Endometrial microvascular endothelial cells (primary cell): ENCODE measurements around the gene EVA1C. TPM values are rescaled to one million over a fixed set of nuclear protein-coding genes. Genes with fewer than 3 reads are reported as not detected.
"Not testable (repeated sequence)": the region's sequence is repeated elsewhere in the genome, so short reads cannot be mapped to it uniquely, and the experiment has no call there.

Experiments used
- in situ Hi-C: cut with HindIII; loops from 2 replicates; pipeline ENCODE4 v1.10.0; 2017; ENCODE audit warnings: low sequenced_read_pairs, low pct_unique_long_range_greater_than_20kb; ENCODE audit errors: inconsistent ontology term
- total RNA-seq: library from RNA; depleted of rRNA; stranded (reverse); fragments of >200 nt; gene quantifications from one replicate; pipeline ENCODE4 v1.2.3, GENCODE V29; 2015; ENCODE audit errors: inconsistent ontology term

The EVA1C gene, protein sequence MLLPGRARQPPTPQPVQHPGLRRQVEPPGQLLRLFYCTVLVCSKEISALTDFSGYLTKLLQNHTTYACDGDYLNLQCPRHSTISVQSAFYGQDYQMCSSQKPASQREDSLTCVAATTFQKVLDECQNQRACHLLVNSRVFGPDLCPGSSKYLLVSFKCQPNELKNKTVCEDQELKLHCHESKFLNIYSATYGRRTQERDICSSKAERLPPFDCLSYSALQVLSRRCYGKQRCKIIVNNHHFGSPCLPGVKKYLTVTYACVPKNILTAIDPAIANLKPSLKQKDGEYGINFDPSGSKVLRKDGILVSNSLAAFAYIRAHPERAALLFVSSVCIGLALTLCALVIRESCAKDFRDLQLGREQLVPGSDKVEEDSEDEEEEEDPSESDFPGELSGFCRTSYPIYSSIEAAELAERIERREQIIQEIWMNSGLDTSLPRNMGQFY
- 30.9 TPM for total RNA-seq

GRCh38 chr21:32412162-32413014, at the start of gene EVA1C:
TSS of gene EVA1C (plus strand) at chr21:32412706. CDS start at chr21:32412854, 148 bp downstream.
- in situ Hi-C loops: no loop called here

DNA sequence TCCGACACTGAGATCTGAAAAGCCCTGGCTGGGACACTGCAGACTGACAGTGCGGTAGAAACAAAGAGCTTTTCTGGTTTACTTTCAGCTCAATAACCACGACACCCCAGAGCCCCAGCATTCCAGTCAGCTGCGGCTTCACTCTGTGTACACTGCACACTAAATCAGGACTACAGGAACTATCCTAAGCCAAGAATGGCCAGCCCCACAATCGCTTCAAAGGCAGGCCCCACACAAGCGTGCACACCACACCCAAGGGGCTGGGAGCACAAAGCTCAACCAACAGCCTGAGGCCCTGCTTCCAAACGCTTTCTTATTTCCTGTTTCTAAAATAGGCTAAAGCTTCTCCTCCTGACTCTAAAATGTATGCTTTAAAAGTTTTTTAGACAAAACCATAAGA, 48.1 kb upstream of the EVA1C start:
- in situ Hi-C loops: no loop called here

GRCh38 chr21:32364796-32365195, 47.7 kb upstream of the EVA1C start:
- in situ Hi-C loops: no loop called here

- in situ Hi-C loops: no loop called here
Observed at GRCh38 chr21:32366191-32366590, 46.3 kb upstream of the EVA1C start.

DNA sequence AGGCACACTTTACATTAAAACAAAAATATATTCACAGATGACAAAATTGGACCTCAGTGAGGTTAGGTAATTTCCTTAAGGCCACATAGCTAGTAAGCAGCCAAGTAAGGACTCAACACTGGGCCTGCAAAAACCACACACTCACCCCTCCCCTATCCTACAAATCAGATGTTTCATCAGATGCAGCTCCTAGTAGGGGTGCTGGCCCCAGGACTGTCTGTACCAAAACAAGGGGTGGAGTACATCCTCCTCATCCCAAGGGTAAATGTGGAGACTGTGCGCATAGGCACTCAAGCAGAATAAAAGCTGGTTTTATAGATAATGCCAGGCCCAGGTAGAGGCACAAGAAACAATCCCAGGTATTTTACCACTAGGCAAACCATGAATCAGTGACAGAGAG, 45.3 kb upstream of the EVA1C start:
- in situ Hi-C loops: no loop called here

GRCh38 chr21:32368386-32368785, 44.1 kb upstream of the EVA1C start:
- in situ Hi-C loops: no loop called here

GRCh38 chr21:32368961-32369360, 43.5 kb upstream of the EVA1C start:
- in situ Hi-C loops: not testable (repeated sequence)

DNA sequence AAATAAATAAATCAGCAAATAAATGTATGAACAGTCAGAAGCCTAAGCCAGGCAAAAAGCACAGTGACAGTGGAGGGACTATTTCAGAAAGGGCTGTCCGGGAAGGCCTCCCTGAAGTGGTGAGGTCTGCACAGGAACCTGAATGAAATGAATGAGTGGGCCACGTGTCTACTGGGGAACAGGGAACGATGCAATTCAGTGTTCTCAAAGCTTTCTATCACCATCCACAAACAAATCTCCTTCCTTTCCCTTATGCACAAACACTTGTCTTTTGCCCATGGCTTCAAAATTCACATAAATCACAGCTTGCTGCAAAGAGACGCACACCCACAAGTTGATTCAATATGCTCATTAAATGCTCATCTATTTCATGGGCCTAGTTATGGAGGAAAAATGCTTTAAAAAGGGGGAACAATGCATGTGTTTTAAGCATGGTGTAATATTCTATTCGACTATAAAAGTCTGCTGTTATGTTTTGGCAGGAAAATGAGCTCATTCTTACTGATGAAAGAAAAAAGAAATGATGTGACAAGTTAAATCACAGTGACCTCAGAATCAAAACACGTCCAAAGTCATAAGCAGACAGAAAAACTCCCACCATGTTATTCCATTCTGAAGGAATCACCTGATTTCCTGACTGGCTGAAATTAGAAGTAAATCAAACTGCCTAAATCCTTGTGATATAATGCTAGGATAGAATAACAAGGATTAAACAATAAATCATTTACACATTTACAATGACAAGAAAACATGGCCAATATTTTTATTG, 41.3 kb upstream of the EVA1C start:
- in situ Hi-C loops: no loop called here

- in situ Hi-C loops: no loop called here
Observed at GRCh38 chr21:32371913-32372314, 40.6 kb upstream of the EVA1C start.

GRCh38 chr21:32372755-32373154, 39.8 kb upstream of the EVA1C start:
- in situ Hi-C loops: no loop called here

GRCh38 chr21:32377506-32377905, 35.0 kb upstream of the EVA1C start:
- in situ Hi-C loops: no loop called here

DNA sequence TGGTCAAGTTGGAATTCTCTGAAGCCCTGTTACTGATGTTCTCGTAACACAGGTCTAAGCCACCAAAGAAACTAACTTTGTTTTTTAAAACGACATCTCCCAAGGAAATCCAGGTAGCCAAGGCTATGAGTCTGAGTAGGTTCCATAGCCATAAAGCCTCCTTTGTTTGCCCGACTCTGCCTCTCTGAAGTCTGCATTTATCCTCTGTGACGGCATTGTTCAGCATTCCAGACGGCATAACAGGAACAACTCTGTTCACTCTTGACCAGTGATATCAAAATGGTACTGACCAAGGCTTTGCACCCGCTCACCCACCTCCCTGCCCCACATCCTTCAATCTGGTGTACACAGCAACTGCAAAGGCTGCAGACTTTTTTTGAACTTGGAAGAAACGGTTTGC, 34.5 kb upstream of the EVA1C start:
- in situ Hi-C loops: no loop called here

DNA sequence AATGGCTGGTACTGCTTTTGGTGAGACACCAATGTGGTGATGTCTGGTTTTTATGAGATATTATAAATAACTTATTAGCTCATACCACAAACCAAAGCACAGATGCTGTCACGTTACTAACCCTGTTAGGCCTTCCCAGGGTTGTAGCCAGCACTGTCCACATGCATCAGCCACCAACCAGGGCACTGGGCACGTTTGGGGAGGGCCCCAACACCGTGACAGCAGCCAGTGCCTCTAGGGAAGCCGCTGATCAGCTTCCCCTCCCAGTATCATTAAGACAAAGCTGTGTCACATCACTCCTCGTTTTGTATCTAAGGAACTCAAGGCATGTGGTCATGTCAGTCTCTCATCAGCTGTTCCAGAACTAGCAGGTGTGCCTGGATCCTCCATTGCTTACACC, 33.5 kb upstream of the EVA1C start:
- in situ Hi-C loops: no loop called here

GRCh38 chr21:32380940-32381339, 31.6 kb upstream of the EVA1C start:
- in situ Hi-C loops: no loop called here

DNA sequence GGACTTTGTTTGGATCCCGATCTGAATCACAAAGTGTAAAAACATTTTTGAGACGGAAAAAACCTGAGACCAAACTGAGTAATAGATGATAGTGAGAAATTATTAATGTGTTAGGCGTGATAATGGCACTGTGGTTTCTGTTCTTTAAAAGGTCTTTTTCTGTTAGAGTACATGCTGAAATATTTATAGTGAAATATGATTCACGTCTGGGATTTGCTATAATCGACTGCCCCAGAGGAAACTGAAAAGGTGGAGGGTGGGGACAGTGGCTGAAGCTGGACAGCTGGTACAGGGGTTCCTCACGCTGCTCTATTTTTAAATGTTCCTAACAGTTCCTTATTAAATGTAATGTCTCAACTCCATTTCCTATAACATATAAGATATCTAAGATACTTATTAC, 30.9 kb upstream of the EVA1C start:
- in situ Hi-C loops: no loop called here

- in situ Hi-C loops: no loop called here
Observed at GRCh38 chr21:32382108-32382644, 30.3 kb upstream of the EVA1C start.

DNA sequence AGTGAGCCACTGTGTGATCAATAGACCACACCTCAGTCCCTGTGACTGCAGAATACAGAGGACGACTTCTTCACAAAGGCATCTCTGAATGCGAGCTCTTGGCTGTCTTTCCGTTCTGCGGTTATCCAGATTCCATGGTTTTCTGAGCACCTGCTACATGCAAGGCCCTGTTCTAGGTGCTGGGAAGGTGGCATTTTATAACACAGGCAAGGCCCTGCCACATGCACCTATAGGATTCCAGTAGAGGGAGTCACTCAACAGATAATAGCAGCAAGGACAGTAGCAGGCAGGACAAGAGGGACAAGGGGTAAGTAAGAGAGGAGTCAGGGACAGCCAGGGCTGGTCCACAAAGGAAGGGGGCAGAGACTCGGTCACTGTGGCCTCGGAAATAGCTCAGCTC, 28.7 kb upstream of the EVA1C start:
- in situ Hi-C loops: no loop called here

- in situ Hi-C loops: no loop called here
Observed at GRCh38 chr21:32386195-32386870, 26.2 kb upstream of the EVA1C start.
